ENCODE results near the gene HSPB3.
A peak's percentile ranks its signal among the peaks of the same experiment; 100 is the strongest.
"Not testable (repeated sequence)": the region's sequence is repeated elsewhere in the genome, so short reads cannot be mapped to it uniquely, and the experiment has no call there.

Gene HSPB3

GRCh38 chr5:54455413-54456157, at the start of gene HSPB3:
HSPB3 (plus strand) TSS chr5:54455699; CDS start chr5:54455790, 91 bp downstream.
- DNase-seq (ENCODE audit: low read depth), result peak; percentile 86

- no peak for DNase-seq (ENCODE audit: low read depth)
Observed at GRCh38 chr5:54411176-54411575, 44.3 kb upstream of the HSPB3 start.

- DNase-seq (ENCODE audit: low read depth), result no peak
Observed at GRCh38 chr5:54412913-54413312, 42.6 kb upstream of the HSPB3 start.

- DNase-seq (ENCODE audit: low read depth), result no peak
Observed at GRCh38 chr5:54415147-54415546, 40.4 kb upstream of the HSPB3 start.

- no peak for DNase-seq (ENCODE audit: low read depth)
Observed at GRCh38 chr5:54415896-54416601, 39.5 kb upstream of the HSPB3 start.

- DNase-seq (ENCODE audit: low read depth), result peak; percentile 19
Observed at GRCh38 chr5:54419573-54420423, 35.7 kb upstream of the HSPB3 start.

GRCh38 chr5:54420511-54420910, 35.0 kb upstream of the HSPB3 start:
- DNase-seq (ENCODE audit: low read depth), result not testable (repeated sequence)

- no peak for DNase-seq (ENCODE audit: low read depth)
Observed at GRCh38 chr5:54421976-54422375, 33.5 kb upstream of the HSPB3 start.

GRCh38 chr5:54425258-54425657, 30.2 kb upstream of the HSPB3 start:
- no peak for DNase-seq (ENCODE audit: low read depth)

GRCh38 chr5:54426209-54426608, 29.3 kb upstream of the HSPB3 start:
- no peak for DNase-seq (ENCODE audit: low read depth)

GRCh38 chr5:54434650-54435049, 20.8 kb upstream of the HSPB3 start:
- DNase-seq (ENCODE audit: low read depth), result not testable (repeated sequence)

- no peak for DNase-seq (ENCODE audit: low read depth)
Observed at GRCh38 chr5:54438620-54439389, 16.7 kb upstream of the HSPB3 start.

- DNase-seq (ENCODE audit: low read depth), result no peak
Observed at GRCh38 chr5:54440456-54440893, 15.0 kb upstream of the HSPB3 start.

GRCh38 chr5:54442271-54442670, 13.2 kb upstream of the HSPB3 start:
- DNase-seq (ENCODE audit: low read depth), result no peak

GRCh38 chr5:54443270-54443669, 12.2 kb upstream of the HSPB3 start:
- no peak for DNase-seq (ENCODE audit: low read depth)

GRCh38 chr5:54445691-54446378, 9.7 kb upstream of the HSPB3 start:
- no peak for DNase-seq (ENCODE audit: low read depth)

- peak; percentile 16 for DNase-seq (ENCODE audit: low read depth)
Observed at GRCh38 chr5:54446379-54446732, 9.1 kb upstream of the HSPB3 start.

- DNase-seq (ENCODE audit: low read depth), result no peak
Observed at GRCh38 chr5:54449923-54450322, 5.6 kb upstream of the HSPB3 start.

GRCh38 chr5:54450542-54450941, 5.0 kb upstream of the HSPB3 start:
- DNase-seq (ENCODE audit: low read depth), result no peak

GRCh38 chr5:54453046-54453445, 2.5 kb upstream of the HSPB3 start:
- no peak for DNase-seq (ENCODE audit: low read depth)

GRCh38 chr5:54454602-54455001, 897 bp upstream of the HSPB3 start:
- DNase-seq (ENCODE audit: low read depth), result no peak

Measured in GM04504 (cell line).